Measurements from ENCODE around the gene AFF3. TPM values are rescaled to one million over a fixed set of nuclear protein-coding genes. Genes with fewer than 3 reads are reported as not detected.

The AFF3 gene
- total RNA-seq, 1 experiment from 2014 or later, result 0.61 TPM

DNA sequence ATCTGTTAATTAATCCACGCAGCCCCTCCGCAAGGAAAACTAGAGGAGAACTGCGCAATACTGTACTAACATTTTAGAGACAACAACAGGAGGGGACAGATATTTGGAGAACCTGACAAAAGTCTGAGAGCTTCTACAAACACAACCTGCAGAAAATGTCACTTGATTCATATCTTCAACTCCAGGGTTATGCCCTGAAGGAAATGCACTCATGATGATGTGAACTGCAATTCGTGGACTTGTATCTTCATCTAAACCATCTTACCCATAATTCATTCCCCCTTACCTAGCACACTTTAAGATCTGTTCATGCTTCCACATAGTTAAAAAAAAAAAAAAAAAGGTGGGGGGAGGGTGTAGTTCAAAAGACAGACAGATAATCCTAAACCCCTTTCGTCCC lies 75.5 kb downstream of the AFF3 start:
- Histone ChIP-seq H3K36me3 (ENCODE audit: control insufficient read depth in 1 of 2, insufficient read depth in 2 of 2, low read length in 2 of 2) (no peaks in the 10 kb centered on the region), H3K79me2 (ENCODE audit: insufficient read depth, low read length) (no peaks in the 10 kb centered on the region), H3K9ac (ENCODE audit: low read length) (no peak overlapping the region), H4K20me1 (ENCODE audit: insufficient read depth) (no peaks in the 10 kb centered on the region), H3K9me3 (ENCODE audit: control insufficient read depth in 1 of 2, insufficient read depth in 1 of 2, low read depth in 1 of 2, low read length in 2 of 2) (no peaks in the 10 kb centered on the region), H3K27ac (ENCODE audit: low read depth, low read length) (no peak overlapping the region), H3K4me1 (ENCODE audit: control insufficient read depth in 1 of 2, insufficient read depth in 2 of 2, low read length in 2 of 2) (no peaks in the 10 kb centered on the region), H3K4me3 (replicated peaks in 1 of 2; ENCODE audit: low read depth in 1 of 2, low read length in 2 of 2) (no peak overlapping the region), H3K4me2 (ENCODE audit: low read length) (no peak overlapping the region), H2AFZ (ENCODE audit: low read depth, low read length, poor library complexity, severe bottlenecking) (no peak overlapping the region), H3K27me3 (ENCODE audit: insufficient read depth, low read length) (peaks cover 62% of the 10 kb centered on the region), H3K9me2 (ENCODE audit: insufficient read depth) (no peaks in the 10 kb centered on the region)
- no peak for DNase-seq (ENCODE audit: low read depth, low spot score)
- ATAC-seq, result no peak
- ChIA-PET CTCF (no interaction called here), RAD21 (ENCODE audit: low non-redundant PET in 1 of 2, low total read pairs in 2 of 2, uncharacterized antibody in 2 of 2, unreplicated experiment in 2 of 2) (no interaction called here), POLR2A (no interaction called here)
- BruUV-seq (replicated peaks), result no TSS peak
- no peak for TF ChIP-seq EZH2phosphoT487 (IDR thresholded peaks at IDR 0.05; ENCODE audit: borderline replicate concordance)
- no peak for TF ChIP-seq ZBTB33 (IDR thresholded peaks at IDR 0.05; ENCODE audit: extremely low read depth, insufficient replicate concordance, low read length)
- no peak for TF ChIP-seq POLR2A (IDR thresholded peaks at IDR 0.05; ENCODE audit: borderline replicate concordance, extremely low read depth, insufficient read depth, insufficient read length)
- no peak for TF ChIP-seq SP1 (IDR thresholded peaks at IDR 0.05; ENCODE audit: low read depth)
- TF ChIP-seq, protein P1, sequence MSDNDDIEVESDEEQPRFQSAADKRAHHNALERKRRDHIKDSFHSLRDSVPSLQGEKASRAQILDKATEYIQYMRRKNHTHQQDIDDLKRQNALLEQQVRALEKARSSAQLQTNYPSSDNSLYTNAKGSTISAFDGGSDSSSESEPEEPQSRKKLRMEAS (IDR thresholded peaks at IDR 0.05), result no peak
- no peak for TF ChIP-seq CEBPB (IDR thresholded peaks at IDR 0.05; ENCODE audit: low read depth)
- TF ChIP-seq ATF3 (IDR thresholded peaks at IDR 0.05), result no peak
- no peak for TF ChIP-seq CBX3 (IDR thresholded peaks at IDR 0.05; ENCODE audit: low read depth)
- no peak for TF ChIP-seq JUND (IDR thresholded peaks at IDR 0.05)
- no peak for TF ChIP-seq ZFX (IDR thresholded peaks at IDR 0.05)
- TF ChIP-seq, protein P2, sequence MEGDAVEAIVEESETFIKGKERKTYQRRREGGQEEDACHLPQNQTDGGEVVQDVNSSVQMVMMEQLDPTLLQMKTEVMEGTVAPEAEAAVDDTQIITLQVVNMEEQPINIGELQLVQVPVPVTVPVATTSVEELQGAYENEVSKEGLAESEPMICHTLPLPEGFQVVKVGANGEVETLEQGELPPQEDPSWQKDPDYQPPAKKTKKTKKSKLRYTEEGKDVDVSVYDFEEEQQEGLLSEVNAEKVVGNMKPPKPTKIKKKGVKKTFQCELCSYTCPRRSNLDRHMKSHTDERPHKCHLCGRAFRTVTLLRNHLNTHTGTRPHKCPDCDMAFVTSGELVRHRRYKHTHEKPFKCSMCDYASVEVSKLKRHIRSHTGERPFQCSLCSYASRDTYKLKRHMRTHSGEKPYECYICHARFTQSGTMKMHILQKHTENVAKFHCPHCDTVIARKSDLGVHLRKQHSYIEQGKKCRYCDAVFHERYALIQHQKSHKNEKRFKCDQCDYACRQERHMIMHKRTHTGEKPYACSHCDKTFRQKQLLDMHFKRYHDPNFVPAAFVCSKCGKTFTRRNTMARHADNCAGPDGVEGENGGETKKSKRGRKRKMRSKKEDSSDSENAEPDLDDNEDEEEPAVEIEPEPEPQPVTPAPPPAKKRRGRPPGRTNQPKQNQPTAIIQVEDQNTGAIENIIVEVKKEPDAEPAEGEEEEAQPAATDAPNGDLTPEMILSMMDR (IDR thresholded peaks at IDR 0.05 in 2 of 3, conservative IDR thresholded peaks at IDR 0.05 in 1 of 3; ENCODE audit: borderline replicate concordance in 1 of 3, insufficient read depth in 1 of 3, low read depth in 2 of 3, low read length in 2 of 3), result no peak
- TF ChIP-seq EZH2 (IDR thresholded peaks at IDR 0.05), result no peak
- TF ChIP-seq TCF7L2 (IDR thresholded peaks at IDR 0.05; ENCODE audit: borderline replicate concordance, extremely low read depth, insufficient read depth, insufficient read length), result no peak
- no peak for TF ChIP-seq ELF1 (IDR thresholded peaks at IDR 0.05; ENCODE audit: borderline replicate concordance, low read depth)
- TF ChIP-seq EGR1 (IDR thresholded peaks at IDR 0.05; ENCODE audit: low read depth), result no peak
- TF ChIP-seq SIN3A (IDR thresholded peaks at IDR 0.05; ENCODE audit: low read depth), result no peak
- TF ChIP-seq REST (IDR thresholded peaks at IDR 0.05; ENCODE audit: low read depth), result no peak
- TF ChIP-seq ZNF274 (IDR thresholded peaks at IDR 0.05; ENCODE audit: low read depth, low read length), result no peak
- no peak for TF ChIP-seq FOSL1 (IDR thresholded peaks at IDR 0.05; ENCODE audit: low read depth)
- intact Hi-C loops (cut with micrococcal nuclease), result no loop called here

All from HCT116 (cell line).